ENCODE measurements around the gene GBP4. TPM values are rescaled to one million over a fixed set of nuclear protein-coding genes. Genes with fewer than 3 reads are reported as not detected.

The GBP4 gene
- polyA plus RNA-seq, 3 donors: 10.3 to 17.4 (median 13.0) TPM

GRCh38 chr1:89195476-89195875 is 3.3 kb downstream of the GBP4 start:
- H3K27me3 ChIP-seq (ENCODE audit: control insufficient read depth in 2 of 2, insufficient read depth in 2 of 2, low read length in 2 of 2): peaks cover 0 to 12% of the 10 kb centered on the region in 2 donors
- TF ChIP-seq CTCF (IDR thresholded peaks at IDR 0.05): no peak
- Mint-ChIP-seq H3K27me3 (ENCODE audit: low read depth in 3 of 3) (peaks cover 8 to 17% (median 11%) of the 10 kb centered on the region in 3 donors), H3K27ac (no peak overlapping the region), H3K4me3 (no peak overlapping the region), H3K36me3 (peaks cover 20 to 55% of the 10 kb centered on the region in 2 donors), H3K9me3 (peaks cover 0 to 4% (median 0%) of the 10 kb centered on the region in 7 donors), H3K4me1 (peaks cover 44% of the 10 kb centered on the region)
- peaks cover 0 to 32% of the 10 kb centered on the region in 2 donors for H3K36me3 ChIP-seq (replicated peaks in 1 of 2; ENCODE audit: control insufficient read depth in 1 of 2, insufficient read depth in 2 of 2, low read length in 2 of 2)
- H4K20me1 ChIP-seq (ENCODE audit: insufficient read depth, low read length): no peaks in the 10 kb centered on the region
- no peak overlapping the region for H3K9ac ChIP-seq (ENCODE audit: insufficient read depth, low read length, poor library complexity, severe bottlenecking)
- no peaks in the 10 kb centered on the region for H3K79me2 ChIP-seq (ENCODE audit: insufficient read depth, low read length)
- no peaks in the 10 kb centered on the region for H3K9me3 ChIP-seq (replicated peaks in 1 of 2; ENCODE audit: control insufficient read depth in 1 of 2, insufficient read depth in 1 of 2, low read length in 2 of 2)
- DNase-seq: peak in 1 of 3 donors; percentile 18
- no peak overlapping the region for H3K27ac ChIP-seq (ENCODE audit: low read depth in 1 of 2, low read length in 2 of 2)
- peak overlapping the region; percentile 20 for H3K4me2 ChIP-seq (replicated peaks; ENCODE audit: extremely low read depth, low read length, poor library complexity, severe bottlenecking)
- no peak overlapping the region for H3K4me3 ChIP-seq (replicated peaks in 1 of 3; ENCODE audit: low read depth in 2 of 3, low read length in 3 of 3)
- no peak overlapping the region for H2AFZ ChIP-seq (ENCODE audit: insufficient read depth, low read depth, low read length, poor library complexity, severe bottlenecking)
- WGBS (ENCODE audit: insufficient coverage): no CpG with 5 or more reads among the region's 3 CpGs
- intact Hi-C loops (cut with micrococcal nuclease): loop anchor here in 1 of 2 donors (5.0 kb wide), 1 partner anchor 157 kb away; no protein-coding TSS in a partner anchor
- H3K4me1 ChIP-seq (ENCODE audit: control insufficient read depth in 1 of 2, insufficient read depth in 2 of 2, low read length in 2 of 2): peaks cover 14 to 30% of the 10 kb centered on the region in 2 donors

GRCh38 chr1:89191314-89191713 is 7.4 kb downstream of the GBP4 start:
- H3K9me3 Mint-ChIP-seq: peaks cover 0 to 1% (median 0%) of the 10 kb centered on the region in 7 donors
- H3K4me1 Mint-ChIP-seq: peaks cover 18% of the 10 kb centered on the region
- no peak overlapping the region for H3K4me3 ChIP-seq (replicated peaks in 1 of 3; ENCODE audit: low read depth in 2 of 3, low read length in 3 of 3)
- no peak overlapping the region for H2AFZ ChIP-seq (ENCODE audit: insufficient read depth, low read depth, low read length, poor library complexity, severe bottlenecking)
- no peaks in the 10 kb centered on the region for H3K9me3 ChIP-seq (replicated peaks in 1 of 2; ENCODE audit: control insufficient read depth in 1 of 2, insufficient read depth in 1 of 2, low read length in 2 of 2)
- TF ChIP-seq CTCF (IDR thresholded peaks at IDR 0.05): no peak
- no peaks in the 10 kb centered on the region for H3K79me2 ChIP-seq (ENCODE audit: insufficient read depth, low read length)
- H3K27ac ChIP-seq (ENCODE audit: low read depth in 1 of 2, low read length in 2 of 2): no peak overlapping the region
- no peak overlapping the region for H3K9ac ChIP-seq (ENCODE audit: insufficient read depth, low read length, poor library complexity, severe bottlenecking)
- peaks cover 0 to 7% of the 10 kb centered on the region in 2 donors for H3K4me1 ChIP-seq (ENCODE audit: control insufficient read depth in 1 of 2, insufficient read depth in 2 of 2, low read length in 2 of 2)
- 91% methylated on average over 4 of the region's 5 CpGs for WGBS (ENCODE audit: insufficient coverage)
- no peaks in the 10 kb centered on the region for H4K20me1 ChIP-seq (ENCODE audit: insufficient read depth, low read length)
- H3K36me3 ChIP-seq (replicated peaks in 1 of 2; ENCODE audit: control insufficient read depth in 1 of 2, insufficient read depth in 2 of 2, low read length in 2 of 2): peaks cover under 1 to 63% of the 10 kb centered on the region in 2 donors
- H3K4me2 ChIP-seq (replicated peaks; ENCODE audit: extremely low read depth, low read length, poor library complexity, severe bottlenecking): no peak overlapping the region
- H3K36me3 Mint-ChIP-seq: peaks cover 26 to 84% of the 10 kb centered on the region in 2 donors
- intact Hi-C loops (cut with micrococcal nuclease): no loop called here
- no peak overlapping the region for H3K4me3 Mint-ChIP-seq
- H3K27me3 ChIP-seq (ENCODE audit: control insufficient read depth in 2 of 2, insufficient read depth in 2 of 2, low read length in 2 of 2): no peaks in the 10 kb centered on the region
- no peak overlapping the region for H3K27ac Mint-ChIP-seq
- no peak for DNase-seq
- peaks cover 0 to 2% (median 0%) of the 10 kb centered on the region in 3 donors for H3K27me3 Mint-ChIP-seq (ENCODE audit: low read depth in 3 of 3)
